Activated CD8-positive, alpha-beta memory T cell treated with anti-CD3 and anti-CD28 coated beads for 4 hours (primary cell): Measurements from ENCODE around the gene GPSM1.
"Not testable (repeated sequence)": the region's sequence is repeated elsewhere in the genome, so short reads cannot be mapped to it uniquely, and the experiment has no call there.

Source experiments
- DNase-seq, 2 donors: peaks; one replicate each; pipeline ENCODE4 v3.0.0-alpha.2; 2020; ENCODE audit warnings: low read depth in 2 of 2

Gene GPSM1

DNA sequence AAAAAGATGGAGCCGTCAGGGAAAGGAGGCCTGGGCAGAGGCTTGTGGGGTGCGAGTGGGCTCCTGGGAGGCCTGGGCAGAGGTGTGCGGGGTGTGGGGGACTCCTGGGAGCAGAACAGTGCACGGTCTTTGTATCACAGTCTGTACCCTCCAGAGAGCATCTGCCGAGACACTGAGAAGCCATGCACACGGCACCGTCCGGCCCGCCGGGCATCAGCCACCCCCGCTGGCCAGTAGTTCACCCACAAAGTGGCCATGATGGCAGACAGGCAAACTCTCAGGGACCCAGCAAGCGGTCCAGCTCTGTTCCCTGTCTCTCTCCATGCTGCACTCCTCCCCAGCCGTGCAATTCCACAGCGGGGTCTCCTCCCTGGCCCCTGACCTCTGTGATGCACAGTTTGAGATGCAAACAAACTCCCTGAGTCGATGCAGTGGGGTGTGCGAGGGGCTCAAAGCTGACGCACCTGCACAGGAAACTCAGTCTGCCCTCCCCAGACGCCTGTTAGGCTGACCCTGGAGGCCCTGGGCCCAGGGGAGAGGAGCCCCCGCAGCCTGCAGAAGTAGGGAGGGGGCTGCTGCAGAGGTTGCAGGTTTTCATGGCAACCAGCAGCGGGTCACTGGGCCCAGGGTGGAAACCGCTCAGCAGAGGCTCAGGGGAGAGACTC is 9.1 kb upstream of the GPSM1 start:
- no peak for DNase-seq

DNA sequence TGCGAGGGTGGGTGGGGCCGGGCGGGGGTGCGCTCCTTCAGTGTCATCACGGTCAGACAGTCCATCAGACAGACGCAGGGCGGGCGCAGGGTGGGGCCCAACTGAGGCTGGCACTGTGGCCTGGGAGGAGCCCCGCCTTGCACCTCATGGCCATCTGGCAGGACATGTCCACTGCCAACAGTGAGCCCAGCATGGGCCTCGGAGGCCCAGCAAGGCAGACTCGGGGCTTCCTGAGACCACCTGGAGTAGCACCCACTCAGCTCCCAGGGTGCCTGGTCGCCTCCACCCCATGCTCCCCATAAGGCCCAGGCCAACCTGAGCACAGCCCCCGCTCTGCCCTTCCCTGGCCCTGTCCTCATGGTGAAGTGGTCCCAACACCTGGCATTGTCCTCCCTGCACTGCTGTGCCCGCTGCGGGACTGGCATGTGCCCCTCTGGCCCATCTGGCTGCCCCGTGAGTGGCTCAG is 8.5 kb upstream of the GPSM1 start:
- no peak for DNase-seq

DNA sequence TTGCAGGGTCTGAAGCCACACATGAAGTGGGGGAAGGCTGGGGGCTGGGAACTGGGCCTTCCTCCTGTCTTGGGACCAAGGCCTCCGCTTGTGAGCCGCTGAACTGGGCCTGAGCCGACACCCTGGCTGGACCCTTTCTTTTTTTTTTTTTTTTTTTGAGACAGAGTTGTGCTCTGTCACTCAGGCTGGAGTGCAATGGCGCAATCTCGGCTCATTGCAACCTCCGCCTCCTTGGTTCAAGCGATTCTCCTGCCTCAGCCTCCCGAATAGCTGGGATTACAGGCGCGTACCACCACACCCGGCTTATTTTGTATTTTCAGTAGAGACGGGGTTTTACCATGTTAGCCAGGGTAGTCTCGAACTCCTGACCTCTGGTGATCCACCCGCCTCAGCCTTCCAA is 8.1 kb upstream of the GPSM1 start:
- not testable (repeated sequence) for DNase-seq

DNA sequence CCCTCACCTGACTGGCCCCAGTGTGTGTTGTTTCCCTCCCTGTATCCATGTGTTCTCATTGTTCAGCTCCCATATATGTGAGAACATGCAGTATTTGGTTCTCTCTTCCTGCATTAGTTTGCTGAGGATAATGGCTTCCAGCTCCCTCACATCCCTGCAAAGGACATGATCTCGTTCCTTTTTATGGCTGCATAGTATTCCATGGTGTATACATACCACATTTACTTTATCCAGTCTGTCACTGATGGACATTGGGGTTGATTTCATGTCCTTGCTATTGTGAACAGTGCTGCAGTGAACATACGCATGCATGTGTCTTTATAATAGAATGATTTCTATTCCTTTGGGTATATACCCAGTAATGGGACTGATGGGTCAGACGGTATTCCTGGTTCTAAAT is 7.4 kb upstream of the GPSM1 start:
- not testable (repeated sequence) for DNase-seq

DNA sequence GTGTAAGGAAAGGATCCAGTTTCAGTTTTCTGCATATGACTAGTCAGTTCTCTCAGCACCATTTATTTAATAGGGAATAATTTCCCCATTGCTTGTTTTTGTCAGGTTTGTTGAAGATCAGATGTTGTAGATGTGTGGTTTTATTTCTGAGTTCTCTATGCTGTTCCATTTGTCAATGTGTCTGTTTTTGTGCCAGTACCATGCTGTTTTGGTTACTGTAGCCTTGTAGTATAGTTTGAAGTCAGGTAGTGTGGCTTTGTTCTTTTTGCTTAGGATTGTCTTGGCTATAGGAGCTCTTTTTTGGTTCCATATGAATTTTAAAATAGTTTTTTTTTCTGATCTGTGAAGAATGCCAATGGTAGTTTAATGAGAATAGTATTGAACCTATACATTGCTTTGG is 6.4 kb upstream of the GPSM1 start:
- not testable (repeated sequence) for DNase-seq

DNA sequence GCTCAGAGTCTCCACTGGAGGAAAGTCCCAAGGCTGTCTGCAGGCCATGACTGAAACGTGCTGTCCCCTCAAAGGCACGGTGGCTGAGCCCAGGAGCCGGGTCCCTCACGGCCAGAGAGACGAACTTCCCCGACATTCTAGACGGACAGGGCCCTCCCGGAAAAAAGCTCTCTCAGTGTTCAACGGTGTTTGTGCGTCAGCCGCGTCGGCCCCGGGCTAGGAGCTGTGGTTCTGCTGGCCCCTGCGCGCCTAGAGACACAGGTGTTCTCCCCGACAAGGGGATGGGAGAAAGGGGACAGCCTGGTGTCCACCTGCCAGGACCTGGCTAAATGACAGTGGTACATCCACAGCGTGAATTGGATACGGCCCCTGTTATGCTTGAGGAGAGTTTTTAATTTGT is 5.8 kb upstream of the GPSM1 start:
- DNase-seq = no peak

- no peak for DNase-seq
These were observed 4.5 kb upstream of the GPSM1 start for GRCh38 chr9:136322756-136323330.

DNA sequence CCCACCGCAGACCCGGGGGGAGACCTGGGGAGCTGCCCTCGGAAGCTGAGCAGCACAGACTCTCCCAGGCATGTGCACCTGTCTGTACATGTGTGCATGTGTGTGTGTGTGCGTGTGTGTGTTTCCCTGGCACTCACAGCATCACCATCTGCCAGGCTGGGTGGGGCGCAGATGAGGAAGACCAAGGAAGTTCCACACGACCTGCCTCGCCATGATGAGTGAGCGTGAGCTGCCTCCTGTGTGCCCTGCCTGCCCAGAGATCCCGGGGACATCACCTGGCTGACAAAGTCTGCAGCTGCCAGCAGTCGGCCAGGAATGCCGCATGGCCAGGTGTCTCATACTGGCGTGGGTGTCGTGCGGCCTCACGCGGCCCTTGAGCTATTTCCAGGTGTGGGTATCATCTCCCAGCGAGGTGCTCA is 4.0 kb upstream of the GPSM1 start:
- no peak for DNase-seq

GRCh38 chr9:136324501-136325300 is 2.6 kb upstream of the GPSM1 start:
- no peak for DNase-seq

GRCh38 chr9:136325358-136325757 is 2.0 kb upstream of the GPSM1 start:
- no peak for DNase-seq

DNA sequence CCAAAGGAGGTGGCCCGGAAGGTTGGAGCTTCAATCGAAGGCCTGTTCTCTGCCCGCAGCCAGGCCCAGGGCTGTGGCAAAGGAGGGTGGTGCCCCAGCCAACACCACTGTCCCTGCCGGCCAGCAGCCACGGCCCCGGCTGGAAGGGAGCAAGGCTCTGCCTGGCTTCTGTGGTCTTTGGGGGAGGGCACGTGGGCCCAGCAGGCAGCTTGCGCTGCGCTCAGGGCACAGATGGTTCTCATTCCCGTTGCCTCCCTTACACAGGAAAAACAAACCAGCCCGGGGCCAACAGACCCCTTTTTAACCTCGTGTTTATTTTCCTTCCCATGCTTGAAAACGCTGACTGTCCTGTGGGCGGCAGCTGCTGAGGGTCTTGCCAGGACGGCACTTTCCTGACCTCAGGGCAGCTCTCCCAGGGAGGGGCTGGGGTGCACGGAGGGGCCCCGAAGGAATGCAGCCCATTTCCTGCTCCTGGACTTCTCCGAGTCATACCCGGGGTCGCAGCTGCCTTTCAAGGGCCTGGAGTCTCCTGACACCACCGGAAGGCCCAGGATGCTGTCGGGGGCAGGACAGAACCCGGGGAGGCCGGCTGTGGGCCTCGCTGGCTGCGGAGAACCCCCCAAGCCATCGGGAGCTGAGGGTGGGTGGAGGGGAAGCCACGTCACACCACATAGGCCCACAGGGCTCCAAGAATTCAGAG is 1.1 kb upstream of the GPSM1 start:
- no peak for DNase-seq

GRCh38 chr9:136326761-136327303 is 507 bp upstream of the GPSM1 start:
- no peak for DNase-seq

GRCh38 chr9:136328011-136328621 is 777 bp downstream of the GPSM1 start:
- no peak for DNase-seq

DNA sequence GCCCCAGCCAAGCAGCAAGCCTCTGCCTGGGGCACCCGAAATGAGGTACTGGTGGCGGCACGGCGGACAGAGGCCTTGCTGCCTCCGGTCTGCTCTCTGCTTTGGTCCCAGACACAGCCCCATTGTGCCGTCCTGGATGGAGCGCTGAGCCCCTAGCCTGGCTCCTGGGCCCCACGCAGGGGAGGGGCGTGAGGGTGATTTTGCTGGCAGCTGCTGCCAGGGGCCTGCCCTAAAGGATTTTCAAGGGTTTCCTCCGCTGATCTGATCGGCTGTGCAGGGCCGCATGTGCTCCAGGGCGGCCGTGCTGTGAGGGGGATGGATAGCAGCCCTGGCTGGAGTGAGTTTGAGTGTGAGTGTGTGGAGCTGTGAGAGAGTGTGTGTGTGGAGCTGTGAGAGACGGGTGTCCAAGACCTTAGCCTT is 1.3 kb downstream of the GPSM1 start:
- DNase-seq = no peak

- no peak for DNase-seq
These were observed 1.9 kb downstream of the GPSM1 start for GRCh38 chr9:136329211-136329627.

- DNase-seq = no peak
These were observed 2.5 kb downstream of the GPSM1 start for GRCh38 chr9:136329636-136330405.

DNA sequence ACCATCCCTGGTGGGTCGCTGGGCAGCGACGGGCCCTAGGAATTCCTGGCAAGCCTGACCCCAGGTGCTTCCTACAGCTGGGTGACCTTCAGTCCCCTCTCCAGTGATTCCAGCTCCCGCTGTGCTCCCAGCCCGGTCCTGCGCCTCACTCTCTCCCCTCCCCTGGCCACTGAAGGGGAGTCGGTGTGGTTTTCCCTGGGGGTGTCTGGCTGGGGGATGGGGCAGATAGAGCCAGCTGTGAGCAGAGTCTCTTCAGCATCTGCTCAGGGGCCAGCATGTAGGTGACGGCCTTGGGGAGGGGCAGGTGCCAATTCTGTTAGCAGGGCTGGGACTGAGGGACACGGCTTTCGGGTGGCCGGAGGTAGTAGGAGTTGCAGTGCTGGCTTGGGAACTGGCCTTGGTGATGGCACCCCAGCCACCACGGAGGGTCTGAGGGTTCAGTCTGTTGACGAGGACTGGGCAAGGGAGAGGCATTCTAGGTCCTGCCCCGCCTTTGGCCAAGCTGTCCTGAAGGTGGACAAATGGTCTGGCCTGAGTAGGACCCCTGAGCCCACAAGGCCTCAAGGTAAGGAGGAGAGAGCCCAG is 3.2 kb downstream of the GPSM1 start:
- no peak for DNase-seq

DNA sequence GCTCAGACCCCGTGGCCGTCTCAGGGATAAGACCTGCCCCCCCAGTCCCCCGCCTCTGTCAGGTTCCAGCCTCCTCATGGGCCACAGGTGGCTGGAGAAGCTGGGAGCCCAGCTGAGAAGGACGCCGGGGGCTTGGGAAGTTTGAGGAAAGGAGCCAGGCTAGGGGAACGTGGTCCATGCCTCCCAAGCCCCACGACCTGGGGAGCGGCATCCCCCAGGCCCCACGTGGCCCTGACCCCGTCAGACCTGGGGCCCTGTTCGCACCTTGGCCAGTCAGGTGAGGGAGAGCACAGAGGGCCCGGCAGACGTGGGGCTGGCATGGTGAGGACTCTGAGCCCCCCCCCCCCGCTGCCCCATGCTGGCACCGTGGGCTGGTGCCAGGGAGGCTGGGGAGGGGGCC is 3.7 kb downstream of the GPSM1 start:
- no peak for DNase-seq

GRCh38 chr9:136331556-136332481 is 4.5 kb downstream of the GPSM1 start:
- no peak for DNase-seq
